RWPE1 (cell line): ENCODE results near the gene CAMTA2.

ENCODE experiments used
- CTCF ChIA-PET: fragments of 350-600 bp; sonication (Branson Sonifier 250); formaldehyde crosslinking; extraction: SDS; loops from one replicate; lab custom pipeline; 2021; lab: Yijun Ruan, JAX
- POLR2A ChIA-PET: fragments of 400-600 bp; formaldehyde crosslinking; extraction: SDS; loops from one replicate; lab custom pipeline; 2020; ENCODE audit warnings: antibody characterized with exemption; ENCODE audit not compliant: low non-redundant PET; lab: Yijun Ruan, JAX
- DNase-seq: peaks from one replicate; pipeline ENCODE4 v3.0.0; 2012; ENCODE audit warnings: low spot score
- H3K27ac ChIP-seq: fragments of 450-650 bp; 2 replicates; pipeline ENCODE4 v1.5.1; 2017
- TF ChIP-seq, protein P1 (sequence below): fragments of 450-650 bp; conservative IDR thresholded peaks from 2 replicates; pipeline ENCODE4 v1.5.1; 2017; ENCODE audit warnings: low read depth, mild to moderate bottlenecking

CAMTA2 gene

DNA sequence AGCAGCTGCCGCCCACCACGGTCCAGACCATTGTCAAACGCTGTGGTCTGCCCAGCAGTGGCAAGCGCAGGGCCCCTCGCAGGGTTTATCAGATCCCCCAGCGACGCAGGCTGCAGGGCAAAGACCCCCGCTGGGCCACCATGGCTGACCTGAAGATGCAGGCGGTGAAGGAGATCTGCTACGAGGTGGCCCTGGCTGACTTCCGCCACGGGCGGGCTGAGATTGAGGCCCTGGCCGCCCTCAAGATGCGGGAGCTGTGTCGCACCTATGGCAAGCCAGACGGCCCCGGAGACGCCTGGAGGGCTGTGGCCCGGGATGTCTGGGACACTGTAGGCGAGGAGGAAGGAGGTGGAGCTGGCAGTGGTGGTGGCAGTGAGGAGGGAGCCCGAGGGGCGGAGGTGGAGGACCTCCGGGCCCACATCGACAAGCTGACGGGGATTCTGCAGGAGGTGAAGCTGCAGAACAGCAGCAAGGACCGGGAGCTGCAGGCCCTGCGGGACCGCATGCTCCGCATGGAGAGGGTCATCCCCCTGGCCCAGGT is 34.8 kb upstream of the CAMTA2 start:
- ChIA-PET POLR2A (no interaction called here), CTCF (interaction anchor here (0.9 kb wide), 1 partner anchor 40 kb away, joined by 5 read pairs; no protein-coding TSS in a partner anchor)
- TF ChIP-seq, protein P1, sequence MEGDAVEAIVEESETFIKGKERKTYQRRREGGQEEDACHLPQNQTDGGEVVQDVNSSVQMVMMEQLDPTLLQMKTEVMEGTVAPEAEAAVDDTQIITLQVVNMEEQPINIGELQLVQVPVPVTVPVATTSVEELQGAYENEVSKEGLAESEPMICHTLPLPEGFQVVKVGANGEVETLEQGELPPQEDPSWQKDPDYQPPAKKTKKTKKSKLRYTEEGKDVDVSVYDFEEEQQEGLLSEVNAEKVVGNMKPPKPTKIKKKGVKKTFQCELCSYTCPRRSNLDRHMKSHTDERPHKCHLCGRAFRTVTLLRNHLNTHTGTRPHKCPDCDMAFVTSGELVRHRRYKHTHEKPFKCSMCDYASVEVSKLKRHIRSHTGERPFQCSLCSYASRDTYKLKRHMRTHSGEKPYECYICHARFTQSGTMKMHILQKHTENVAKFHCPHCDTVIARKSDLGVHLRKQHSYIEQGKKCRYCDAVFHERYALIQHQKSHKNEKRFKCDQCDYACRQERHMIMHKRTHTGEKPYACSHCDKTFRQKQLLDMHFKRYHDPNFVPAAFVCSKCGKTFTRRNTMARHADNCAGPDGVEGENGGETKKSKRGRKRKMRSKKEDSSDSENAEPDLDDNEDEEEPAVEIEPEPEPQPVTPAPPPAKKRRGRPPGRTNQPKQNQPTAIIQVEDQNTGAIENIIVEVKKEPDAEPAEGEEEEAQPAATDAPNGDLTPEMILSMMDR: no peak
- DNase-seq: no peak
- no peak overlapping the region; the same call in 1 of the 2 replicates for H3K27ac ChIP-seq

DNA sequence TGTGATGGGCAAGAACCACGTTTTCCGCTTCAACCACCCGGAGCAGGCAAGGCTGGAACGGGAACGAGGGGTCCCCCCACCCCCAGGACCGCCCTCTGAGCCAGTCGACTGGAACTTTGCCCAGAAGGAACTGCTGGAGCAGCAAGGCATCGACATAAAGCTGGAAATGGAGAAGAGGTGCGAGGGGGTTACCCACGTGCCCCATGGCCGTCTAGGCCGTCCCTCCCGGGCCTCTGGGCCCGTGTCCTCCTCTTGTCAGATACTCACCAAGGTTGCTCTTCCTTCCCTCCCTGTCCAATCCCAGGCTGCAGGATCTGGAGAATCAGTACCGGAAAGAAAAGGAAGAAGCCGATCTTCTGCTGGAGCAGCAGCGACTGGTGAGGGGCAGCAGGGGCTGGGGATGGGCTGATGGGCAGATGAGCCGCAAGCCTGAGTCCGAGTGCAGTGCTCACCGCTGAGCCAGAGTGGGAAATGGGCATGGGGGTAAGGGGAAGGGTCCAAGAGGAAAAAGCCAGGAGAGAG is 33.1 kb upstream of the CAMTA2 start:
- no peak for DNase-seq
- POLR2A ChIA-PET: no interaction called here
- CTCF ChIA-PET: no interaction called here
- TF ChIP-seq, protein P1: no peak
- H3K27ac ChIP-seq: peak overlapping the region; percentile 16; the same call in 1 of the 2 replicates

DNA sequence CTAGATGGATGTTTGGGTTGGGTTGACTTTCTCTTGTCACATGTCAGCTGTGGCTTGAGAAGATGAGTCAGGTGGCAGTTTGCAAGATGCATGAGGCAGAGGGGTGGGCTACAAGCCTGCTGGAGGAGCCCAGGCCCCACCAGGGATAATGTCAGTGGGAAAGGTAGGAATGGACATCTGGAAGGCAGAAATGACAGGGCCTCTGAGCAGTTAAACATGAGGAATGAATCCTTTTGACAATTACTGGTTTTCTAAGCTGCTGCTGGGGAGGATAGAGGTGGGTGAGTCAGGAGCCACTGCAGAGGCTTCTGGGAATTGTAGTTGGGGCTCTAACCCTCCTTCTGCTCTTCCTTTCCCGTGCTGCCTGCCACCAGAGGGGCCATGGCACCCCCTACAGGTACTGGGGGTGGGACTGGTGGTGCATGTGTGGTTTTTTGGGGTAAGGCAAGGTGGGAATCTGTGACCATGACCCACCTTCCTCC is 32.0 kb upstream of the CAMTA2 start:
- peak; percentile 32 for DNase-seq
- POLR2A ChIA-PET: no interaction called here
- TF ChIP-seq, protein P1: no peak
- CTCF ChIA-PET: interaction anchor here (0.6 kb wide), 1 partner anchor 58 kb away, joined by 3 read pairs; no protein-coding TSS in a partner anchor
- H3K27ac ChIP-seq: no peak overlapping the region; the same call in 1 of the 2 replicates

DNA sequence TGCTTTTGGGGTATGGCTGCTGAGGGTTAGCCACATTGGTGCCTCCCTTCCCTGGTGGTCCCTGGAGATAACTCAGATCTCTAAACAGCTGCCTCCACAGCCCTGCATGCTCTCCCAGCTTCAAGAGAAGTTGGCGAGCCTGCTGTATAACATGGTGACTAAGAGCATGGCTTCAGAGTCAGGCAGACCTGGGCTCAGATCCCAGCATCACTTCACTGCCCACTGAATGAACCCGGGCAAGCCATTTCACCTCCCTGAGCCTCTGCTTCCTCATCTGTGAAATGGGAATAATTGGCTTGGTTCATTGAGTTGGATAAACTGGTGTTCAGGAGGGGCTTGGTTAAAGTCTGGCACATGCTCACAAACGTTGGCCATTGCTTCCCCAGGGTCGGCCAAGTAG is 26.9 kb upstream of the CAMTA2 start:
- ChIA-PET CTCF (interaction anchor here (1.1 kb wide), 1 partner anchor 16 kb away, joined by 4 read pairs; no protein-coding TSS in a partner anchor), POLR2A (no interaction called here)
- TF ChIP-seq, protein P1: no peak
- DNase-seq: no peak
- peak overlapping the region; percentile 14; the same call in 1 of the 2 replicates for H3K27ac ChIP-seq

DNA sequence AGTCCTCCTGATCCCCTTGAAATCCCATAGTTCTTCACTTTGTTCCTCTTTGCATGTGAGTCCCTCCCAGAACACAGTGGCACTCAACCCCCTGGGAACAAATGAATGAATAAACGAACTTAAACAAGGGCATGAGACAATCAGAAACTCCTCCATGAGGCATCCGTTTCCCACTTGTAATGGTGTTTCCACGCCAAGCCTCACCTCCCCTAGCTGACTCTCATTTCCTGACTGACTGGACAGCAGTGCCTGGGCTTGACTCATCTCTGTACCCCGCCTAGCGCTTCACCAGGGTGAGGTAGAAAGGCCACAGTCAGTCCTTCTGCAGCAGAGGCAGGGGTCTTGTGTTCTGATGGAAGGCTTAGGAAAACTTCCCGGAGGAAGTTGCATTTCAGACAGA is 24.5 kb upstream of the CAMTA2 start:
- CTCF ChIA-PET: no interaction called here
- peak overlapping the region; percentile 37 for H3K27ac ChIP-seq
- TF ChIP-seq, protein P1: no peak
- no peak for DNase-seq
- POLR2A ChIA-PET: no interaction called here

DNA sequence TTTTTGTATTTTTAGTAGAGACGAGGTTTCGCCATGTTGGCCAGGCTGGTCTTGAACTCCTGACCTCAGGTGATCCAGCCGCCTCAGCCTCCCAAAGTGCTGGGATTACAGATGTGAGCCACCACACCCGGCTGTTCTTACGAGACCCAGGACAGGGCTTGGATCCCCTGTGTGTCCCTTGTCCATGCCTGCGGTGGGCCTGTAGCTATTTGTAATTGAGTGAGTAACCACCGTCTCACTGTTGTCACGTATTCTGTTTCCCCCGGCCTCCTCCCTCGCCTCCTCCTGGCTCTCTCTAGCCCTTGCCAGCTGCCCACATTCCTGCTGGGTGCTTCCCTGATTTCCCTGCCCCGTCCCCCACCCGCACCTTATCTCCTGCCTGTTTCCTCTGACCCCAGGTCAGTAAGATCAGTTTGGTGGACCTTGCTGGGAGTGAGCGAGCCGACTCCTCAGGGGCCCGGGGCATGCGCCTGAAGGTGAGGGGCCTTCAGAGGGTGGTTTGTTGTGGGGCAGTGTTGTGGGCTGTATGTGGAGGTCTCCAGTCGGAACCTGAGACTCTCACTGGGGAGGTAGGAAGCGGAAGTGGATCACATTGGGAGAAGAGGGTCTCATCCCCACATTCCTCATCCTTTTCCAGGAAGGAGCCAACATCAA is 15.9 kb upstream of the CAMTA2 start:
- POLR2A ChIA-PET: no interaction called here
- H3K27ac ChIP-seq: no peak overlapping the region
- DNase-seq: no peak
- CTCF ChIA-PET: no interaction called here
- TF ChIP-seq, protein P1: no peak
